ENCODE data around the gene NUDT6. TPM values are rescaled to one million over a fixed set of nuclear protein-coding genes. Genes with fewer than 3 reads are reported as not detected.

The NUDT6 gene
- total and polyA plus RNA-seq, 12 donors, result 7.7 to 25.1 (median 14.9) TPM

DNA sequence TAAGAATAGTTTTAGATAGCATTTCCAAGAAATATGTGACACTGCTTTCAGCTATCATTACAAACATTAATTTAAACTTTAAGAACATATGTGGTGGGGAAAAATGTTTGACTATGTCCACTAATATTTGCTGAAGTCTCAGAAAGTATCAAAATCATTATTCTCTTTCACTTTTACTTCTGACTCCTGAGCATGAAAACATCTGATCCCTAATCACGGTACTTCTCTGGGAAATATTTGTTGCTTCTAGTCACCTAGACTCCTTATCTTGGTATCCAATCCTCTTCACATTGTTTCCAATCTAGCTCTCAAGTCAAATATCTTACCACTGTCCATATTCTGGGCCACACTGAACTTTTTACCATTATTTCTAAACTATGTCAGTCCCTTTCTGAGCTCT is 10.8 kb downstream of the NUDT6 start:
- intact Hi-C loops (cut with DNase I), result loop anchor here in 4 of 10 donors (5.0 to 10.0 kb wide), 4 partner anchors 84 to 309 kb away; partner anchors contain the start of gene FGF2 (in 2 of the 4)
- ATAC-seq, result no peak

DNA sequence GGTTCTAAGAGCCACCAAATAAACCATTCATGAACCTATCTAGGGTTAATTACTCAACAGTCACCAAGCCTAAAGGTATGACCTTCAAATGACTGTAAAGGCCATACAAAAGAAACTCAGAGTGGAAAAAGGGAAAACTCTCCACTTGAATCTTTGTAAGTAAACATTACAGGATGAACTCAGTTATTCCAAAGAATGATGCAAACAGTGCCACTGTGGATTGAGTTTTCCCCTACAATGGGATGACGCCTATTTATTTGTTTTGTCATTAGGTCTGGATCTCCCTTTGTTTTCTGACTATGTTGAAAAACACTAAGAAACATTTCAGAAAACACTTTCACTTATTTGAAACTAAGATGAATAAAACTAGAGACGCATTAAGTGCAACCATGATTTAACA is 12.7 kb downstream of the NUDT6 start:
- 82 to 96% methylated on average over 2 of the region's 2 CpGs for whole genome bisulfite sequencing, 2 donors
- Histone ChIP-seq H3K4me1 (no peaks in the 10 kb centered on the region), H3K9me3 (no peaks in the 10 kb centered on the region), H3K27me3 (no peaks in the 10 kb centered on the region), H3K27ac (no peak overlapping the region), H3K4me3 (no peak overlapping the region), H3K36me3 (peaks cover 0 to 65% (median 0%) of the 10 kb centered on the region in 9 donors)
- DNase-seq (no peak), ATAC-seq (no peak)
- TF ChIP-seq, protein P1, sequence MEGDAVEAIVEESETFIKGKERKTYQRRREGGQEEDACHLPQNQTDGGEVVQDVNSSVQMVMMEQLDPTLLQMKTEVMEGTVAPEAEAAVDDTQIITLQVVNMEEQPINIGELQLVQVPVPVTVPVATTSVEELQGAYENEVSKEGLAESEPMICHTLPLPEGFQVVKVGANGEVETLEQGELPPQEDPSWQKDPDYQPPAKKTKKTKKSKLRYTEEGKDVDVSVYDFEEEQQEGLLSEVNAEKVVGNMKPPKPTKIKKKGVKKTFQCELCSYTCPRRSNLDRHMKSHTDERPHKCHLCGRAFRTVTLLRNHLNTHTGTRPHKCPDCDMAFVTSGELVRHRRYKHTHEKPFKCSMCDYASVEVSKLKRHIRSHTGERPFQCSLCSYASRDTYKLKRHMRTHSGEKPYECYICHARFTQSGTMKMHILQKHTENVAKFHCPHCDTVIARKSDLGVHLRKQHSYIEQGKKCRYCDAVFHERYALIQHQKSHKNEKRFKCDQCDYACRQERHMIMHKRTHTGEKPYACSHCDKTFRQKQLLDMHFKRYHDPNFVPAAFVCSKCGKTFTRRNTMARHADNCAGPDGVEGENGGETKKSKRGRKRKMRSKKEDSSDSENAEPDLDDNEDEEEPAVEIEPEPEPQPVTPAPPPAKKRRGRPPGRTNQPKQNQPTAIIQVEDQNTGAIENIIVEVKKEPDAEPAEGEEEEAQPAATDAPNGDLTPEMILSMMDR (IDR thresholded peaks at IDR 0.05), result no peak
- intact Hi-C loops (cut with DNase I), result loop anchor here in 4 of 10 donors (5.0 to 10.0 kb wide), 4 partner anchors 82 to 307 kb away; partner anchors contain the start of gene FGF2 (in 2 of the 4)

More for the DNA sequence above, 10.8 kb downstream of the NUDT6 start:
- Histone ChIP-seq H3K4me1 (no peaks in the 10 kb centered on the region), H3K27me3 (no peaks in the 10 kb centered on the region), H3K36me3 (peaks cover 0 to 72% (median 0%) of the 10 kb centered on the region in 9 donors), H3K4me3 (no peak overlapping the region), H3K27ac (no peak overlapping the region), H3K9me3 (no peaks in the 10 kb centered on the region)
- TF ChIP-seq, protein P1 (IDR thresholded peaks at IDR 0.05), result no peak
- no peak for DNase-seq
- 37 to 46% methylated on average over 1 of the region's 1 CpG for WGBS, 2 donors

DNA sequence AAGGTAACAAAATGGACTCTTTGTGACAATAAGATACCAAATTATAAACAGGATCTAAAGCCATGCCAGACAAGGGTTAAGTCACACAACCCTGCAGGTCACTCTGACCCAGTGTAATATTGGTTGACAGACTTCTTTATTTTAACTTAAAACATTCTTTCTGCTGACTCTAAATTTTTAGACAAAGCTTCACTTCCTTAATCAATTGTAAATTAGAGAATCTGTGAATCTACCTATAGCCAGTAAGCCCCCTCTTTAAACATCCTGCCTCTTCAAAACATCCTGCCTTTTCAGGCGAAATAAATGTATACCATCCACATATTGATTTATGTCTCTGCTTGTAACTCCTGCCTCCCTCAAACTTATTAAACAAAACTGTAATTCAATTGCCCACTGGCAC is 14.2 kb downstream of the NUDT6 start:
- Histone ChIP-seq H3K36me3 (peaks cover 0 to 55% (median 0%) of the 10 kb centered on the region in 9 donors), H3K9me3 (no peaks in the 10 kb centered on the region), H3K4me3 (no peak overlapping the region), H3K27me3 (no peaks in the 10 kb centered on the region), H3K27ac (no peak overlapping the region), H3K4me1 (no peaks in the 10 kb centered on the region)
- ATAC-seq (no peak), DNase-seq (no peak)
- WGBS, 2 donors, result 88 to 100% methylated on average over 1 of the region's 1 CpG
- TF ChIP-seq, protein P1 (IDR thresholded peaks at IDR 0.05), result no peak
- intact Hi-C loops (cut with DNase I), result no loop called here

DNA sequence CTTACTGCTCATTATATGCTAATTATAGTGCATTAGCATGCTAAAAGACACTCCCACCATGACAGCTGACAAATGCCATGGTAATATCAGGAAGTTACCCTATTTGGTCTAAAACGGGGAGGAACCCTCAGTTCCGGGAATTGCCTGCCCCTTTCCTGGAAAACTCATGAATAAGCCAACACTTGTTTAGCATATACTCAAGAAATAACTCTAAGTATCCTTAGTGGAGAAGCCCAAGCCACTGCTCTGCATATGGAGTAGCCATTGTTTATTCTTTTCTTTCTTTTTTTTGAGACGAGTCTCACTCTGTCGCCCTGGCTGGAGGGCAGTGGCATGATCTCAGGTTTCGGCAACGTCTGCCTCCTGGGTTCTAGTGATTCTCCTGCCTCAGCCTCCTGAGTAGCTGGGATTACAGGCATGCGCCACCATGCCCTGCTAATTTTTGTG is 15.5 kb downstream of the NUDT6 start:
- Histone ChIP-seq H3K4me1 (no peaks in the 10 kb centered on the region), H3K27me3 (no peaks in the 10 kb centered on the region), H3K4me3 (no peak overlapping the region), H3K27ac (no peak overlapping the region), H3K36me3 (peaks cover 0 to 41% (median 0%) of the 10 kb centered on the region in 9 donors), H3K9me3 (no peaks in the 10 kb centered on the region)
- TF ChIP-seq, protein P1 (IDR thresholded peaks at IDR 0.05), result no peak
- 93 to 95% methylated on average over 7 of the region's 7 CpGs for WGBS, 2 donors
- intact Hi-C loops (cut with DNase I), result no loop called here
- no peak for DNase-seq
- no peak for ATAC-seq

All from heart right ventricle (tissue), 16 donors.